ENCODE data around the gene ZMAT3.

ZMAT3 gene

GRCh38 chr3:179021119-179021903, 50.3 kb downstream of the ZMAT3 start:
- no peak for DNase-seq (ENCODE audit: low read depth in 2 of 2)

- DNase-seq (ENCODE audit: low read depth in 2 of 2): no peak
Observed at GRCh38 chr3:179020112-179020511, 51.5 kb downstream of the ZMAT3 start.

DNA sequence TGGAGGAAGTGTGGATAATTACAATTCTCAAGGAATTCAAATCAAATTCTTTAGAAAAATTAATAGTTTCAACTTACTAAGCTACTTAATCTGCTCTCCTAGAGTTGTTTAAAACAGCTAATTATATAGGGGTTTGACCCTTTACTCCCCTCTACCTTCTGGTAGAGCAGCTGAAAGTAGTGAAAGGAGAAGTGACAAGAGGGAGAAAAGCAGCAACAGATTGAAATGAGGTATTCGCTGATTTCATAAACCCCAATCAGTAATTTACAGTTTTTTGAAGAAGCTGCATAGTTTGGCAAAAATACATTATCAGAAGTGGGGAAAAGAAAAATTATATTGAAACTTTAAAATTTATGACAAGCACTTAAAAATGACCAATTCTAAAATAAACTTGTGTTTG, 52.8 kb downstream of the ZMAT3 start:
- no peak for DNase-seq (ENCODE audit: low read depth in 2 of 2)

GRCh38 chr3:179016979-179017670, 54.5 kb downstream of the ZMAT3 start:
- DNase-seq (ENCODE audit: low read depth in 2 of 2): no peak

DNA sequence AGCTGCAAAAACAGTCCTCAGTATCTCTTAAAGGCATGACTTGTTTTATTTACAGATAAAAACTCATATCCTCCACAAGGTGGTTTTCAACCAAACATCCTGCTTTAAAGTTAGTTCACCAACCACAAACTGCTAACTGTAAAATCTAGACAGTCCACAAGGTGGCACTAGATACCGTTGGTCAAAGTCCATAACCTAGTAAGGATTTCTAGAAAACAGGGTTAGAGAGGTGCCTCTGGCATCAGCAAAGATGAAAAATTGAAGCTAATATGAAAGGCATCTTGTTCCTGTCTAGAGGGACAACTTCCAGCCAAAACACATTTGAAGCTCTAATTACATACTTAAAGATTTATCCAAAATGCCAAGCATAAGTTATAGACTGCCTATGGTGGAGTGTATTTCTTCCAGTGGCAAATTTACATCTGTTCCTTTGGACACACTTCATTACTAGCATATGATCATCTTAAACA, 56.0 kb downstream of the ZMAT3 start:
- DNase-seq (ENCODE audit: low read depth in 2 of 2): peak in 1 of 2 experiments; percentile 30

- no peak for DNase-seq (ENCODE audit: low read depth in 2 of 2)
Observed at GRCh38 chr3:179005706-179006105, 65.9 kb downstream of the ZMAT3 start.

DNA sequence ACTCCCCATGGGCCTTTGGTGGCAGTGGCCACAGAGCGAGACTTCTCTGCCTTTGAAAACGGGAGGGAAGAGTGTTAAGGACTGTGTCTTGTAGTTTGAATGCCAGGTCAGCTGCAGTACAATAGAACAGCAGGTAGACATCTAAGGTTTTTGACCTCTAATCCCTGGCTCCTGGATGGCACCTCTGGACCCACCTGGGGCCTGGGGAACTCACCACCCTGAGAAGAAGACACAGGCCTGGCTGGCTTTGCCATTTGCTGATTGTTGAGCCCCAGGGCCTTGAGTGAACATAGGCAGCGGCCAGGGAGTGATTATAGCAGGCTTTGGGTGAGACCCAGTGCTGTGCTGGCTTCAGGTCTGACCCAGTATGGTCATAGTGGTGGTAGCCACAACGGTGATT, 66.4 kb downstream of the ZMAT3 start:
- no peak for DNase-seq (ENCODE audit: low read depth in 2 of 2)

DNA sequence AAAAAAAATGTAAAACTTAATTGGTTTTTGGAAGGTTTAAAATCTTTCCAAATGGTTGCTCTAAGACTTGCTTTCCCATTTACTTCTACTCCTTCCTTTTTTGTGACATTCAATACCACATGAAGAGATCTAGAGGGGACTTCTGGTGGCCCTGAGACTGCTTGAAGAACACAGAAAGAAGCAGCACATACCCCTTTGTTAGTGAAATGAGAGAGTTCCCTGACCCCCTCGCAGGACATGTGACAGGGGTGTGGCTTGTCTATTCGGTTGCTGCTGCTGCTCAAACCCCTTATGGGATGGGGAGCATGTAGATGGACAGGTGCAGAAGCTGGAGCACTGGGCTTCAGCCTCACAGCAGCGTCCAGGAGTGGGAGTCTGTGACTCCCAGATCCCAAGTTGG, 71.0 kb downstream of the ZMAT3 start:
- DNase-seq (ENCODE audit: low read depth in 2 of 2): no peak

- no peak for DNase-seq (ENCODE audit: low read depth in 2 of 2)
Observed at GRCh38 chr3:179000144-179000543, 71.5 kb downstream of the ZMAT3 start.

DNA sequence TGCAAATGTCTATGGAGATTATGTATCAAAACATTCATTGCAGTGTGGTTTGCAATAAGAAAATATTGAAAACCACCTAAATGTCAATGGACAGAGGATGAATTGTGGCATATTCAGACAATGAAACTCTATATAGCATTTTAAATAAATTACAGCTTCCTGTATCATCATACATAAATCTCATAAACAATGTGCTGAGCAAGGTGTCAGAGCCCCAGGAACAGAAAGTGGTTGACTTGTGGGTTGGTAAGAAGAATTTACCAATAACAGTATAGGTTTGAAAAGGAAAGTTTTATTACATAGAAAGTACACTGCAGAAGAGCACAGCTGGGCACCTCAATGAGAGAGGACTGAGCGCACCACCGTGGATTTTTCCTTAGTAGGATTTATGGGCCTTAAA, 75.2 kb downstream of the ZMAT3 start:
- DNase-seq (ENCODE audit: low read depth in 2 of 2): no peak

DNA sequence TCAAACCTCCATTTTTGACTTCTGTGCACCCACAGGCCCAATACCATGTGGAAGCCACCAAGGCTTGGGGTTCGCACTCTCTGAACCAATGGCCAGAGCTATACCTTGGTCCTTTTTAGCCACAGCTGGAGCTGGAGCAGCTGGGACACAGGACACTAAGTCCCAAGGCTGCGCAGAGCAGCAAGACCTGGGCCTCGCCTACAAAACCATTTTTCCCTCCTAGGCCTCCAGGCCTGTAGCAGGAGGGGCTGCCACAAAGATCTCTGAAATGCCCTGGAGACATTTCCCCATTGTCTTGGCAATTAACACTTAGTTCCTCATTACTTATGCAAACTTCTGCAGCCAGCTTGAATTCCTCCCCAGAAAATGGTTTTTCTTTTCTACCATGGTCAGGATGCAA, 81.3 kb downstream of the ZMAT3 start:
- DNase-seq (ENCODE audit: low read depth in 2 of 2): no peak

DNA sequence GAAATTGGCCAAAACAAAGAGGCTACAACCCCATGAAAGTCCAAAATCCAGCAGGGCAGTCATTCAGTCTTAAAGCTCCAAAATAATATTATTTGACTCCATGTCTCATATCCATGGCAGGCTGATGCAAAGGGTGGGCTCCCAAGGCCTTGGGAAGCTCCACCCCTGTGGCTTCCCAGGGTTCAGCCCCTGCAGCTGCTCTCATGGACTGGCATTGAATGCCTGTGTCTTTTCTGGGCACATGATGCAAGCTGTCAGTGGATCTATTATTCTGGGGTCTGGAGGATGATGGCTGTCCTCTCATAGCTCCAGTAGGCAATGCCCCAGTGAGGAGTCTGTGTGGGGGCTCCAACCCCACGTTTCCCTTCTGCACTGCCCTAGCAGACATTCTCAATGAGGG, 81.8 kb downstream of the ZMAT3 start:
- DNase-seq (ENCODE audit: low read depth in 2 of 2): no peak

- DNase-seq (ENCODE audit: low read depth in 2 of 2): no peak
Observed at GRCh38 chr3:178987745-178988144, 83.9 kb downstream of the ZMAT3 start.

- no peak for DNase-seq (ENCODE audit: low read depth in 2 of 2)
Observed at GRCh38 chr3:178986456-178986855, 85.2 kb downstream of the ZMAT3 start.

GRCh38 chr3:178982137-178982536, 89.5 kb downstream of the ZMAT3 start:
- no peak for DNase-seq (ENCODE audit: low read depth in 2 of 2)

GRCh38 chr3:178975320-178975719, 96.3 kb downstream of the ZMAT3 start:
- no peak for DNase-seq (ENCODE audit: low read depth in 2 of 2)

DNA sequence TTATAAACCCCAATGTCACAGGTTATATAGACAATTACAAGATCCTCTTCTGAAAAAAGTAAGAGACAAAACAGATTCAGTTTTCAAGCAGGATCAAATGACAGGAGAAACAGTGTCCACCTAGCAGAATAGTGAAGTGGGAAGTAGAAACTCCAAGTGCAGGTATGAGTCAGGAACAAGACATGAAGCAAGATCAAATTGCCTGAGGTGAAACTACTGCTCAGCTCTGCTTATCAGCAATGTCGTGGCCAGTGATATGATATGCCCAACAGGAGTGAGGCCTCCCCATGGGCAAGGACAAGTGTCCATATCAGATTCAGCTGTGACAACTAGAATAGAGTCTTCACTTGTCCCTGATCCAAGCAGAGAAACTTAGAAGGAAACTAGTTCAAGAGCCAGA, 100.0 kb downstream of the ZMAT3 start:
- no peak for DNase-seq (ENCODE audit: low read depth in 2 of 2)

DNA sequence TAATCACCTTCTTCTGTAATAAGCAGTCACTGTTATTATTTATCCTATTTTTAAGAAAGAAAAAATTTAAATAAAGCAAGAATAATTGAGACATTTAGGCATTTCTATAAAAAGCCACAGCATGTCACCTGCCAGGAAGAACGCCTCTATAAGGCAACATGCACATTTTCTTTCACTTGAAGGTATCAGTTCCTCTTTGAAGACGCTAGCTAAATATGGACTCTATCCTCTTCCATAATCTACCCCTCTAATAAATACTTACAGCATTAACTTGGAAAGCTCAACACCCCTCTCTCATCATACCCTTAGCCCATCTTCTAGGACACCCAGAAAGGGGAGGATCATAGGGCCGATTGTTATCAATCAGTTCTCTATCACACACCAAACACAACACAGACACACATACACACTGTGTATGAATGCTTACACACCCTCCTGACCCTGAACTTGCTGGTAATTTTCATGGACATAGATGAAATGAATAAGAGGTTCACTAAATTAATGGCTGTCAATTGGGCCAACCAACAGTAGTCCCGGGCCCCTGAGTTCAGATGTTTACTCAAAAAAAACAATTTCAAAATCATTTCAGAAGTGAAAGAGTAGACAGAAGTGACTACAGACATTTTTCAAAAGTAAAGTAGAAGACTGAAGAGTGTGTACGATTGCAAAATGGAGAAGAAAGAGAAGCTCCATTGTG, 102.5 kb downstream of the ZMAT3 start:
- DNase-seq (ENCODE audit: low read depth in 2 of 2): no peak

All from stimulated activated CD4-positive, alpha-beta T cell treated with anti-CD3 and anti-CD28 coated beads, Interleukin-12 subunit alpha, Interleukin-12 subunit beta, amount 100 ng/mL, for 24 hours (primary cell).